ENCODE data around the gene ADGB.

Gene ADGB

DNA sequence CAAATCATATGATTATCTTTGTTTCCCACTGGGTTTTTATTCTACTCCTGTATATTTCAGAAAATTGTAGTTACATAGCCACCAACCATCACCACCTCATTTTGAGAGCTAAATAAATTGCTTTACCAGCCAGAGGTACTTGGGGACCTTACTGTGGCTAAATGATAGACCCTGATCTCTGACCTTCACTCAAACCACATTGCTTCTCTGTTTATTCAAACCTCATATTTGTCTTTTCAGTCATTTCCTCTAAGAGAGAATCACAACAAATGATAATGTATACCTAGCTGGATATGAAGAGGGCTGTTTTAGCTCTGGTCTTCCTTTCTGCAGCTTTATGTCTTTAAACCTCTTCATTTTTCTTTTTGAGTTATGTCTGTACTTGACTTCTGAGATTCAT, 142.8 kb downstream of the ADGB start:
- H3K36me3 ChIP-seq (ENCODE audit: control insufficient read depth, insufficient read depth, low read length), result no peaks in the 10 kb centered on the region
- H3K9me3 ChIP-seq (ENCODE audit: control insufficient read depth, insufficient read depth, low read depth, low read length), result no peaks in the 10 kb centered on the region
- H3K27me3 ChIP-seq (ENCODE audit: control insufficient read depth, insufficient read depth, low read length), result no peaks in the 10 kb centered on the region
- H3K9ac ChIP-seq (ENCODE audit: low read length), result no peak overlapping the region
- H3K4me3 ChIP-seq (ENCODE audit: low read depth, low read length), result no peak overlapping the region
- no peak overlapping the region for H3K27ac ChIP-seq (ENCODE audit: low read depth, low read length)
- H3K4me1 ChIP-seq (ENCODE audit: control insufficient read depth, insufficient read depth, low read length), result peaks cover 3% of the 10 kb centered on the region; the same call in 1 of the 2 replicates

DNA sequence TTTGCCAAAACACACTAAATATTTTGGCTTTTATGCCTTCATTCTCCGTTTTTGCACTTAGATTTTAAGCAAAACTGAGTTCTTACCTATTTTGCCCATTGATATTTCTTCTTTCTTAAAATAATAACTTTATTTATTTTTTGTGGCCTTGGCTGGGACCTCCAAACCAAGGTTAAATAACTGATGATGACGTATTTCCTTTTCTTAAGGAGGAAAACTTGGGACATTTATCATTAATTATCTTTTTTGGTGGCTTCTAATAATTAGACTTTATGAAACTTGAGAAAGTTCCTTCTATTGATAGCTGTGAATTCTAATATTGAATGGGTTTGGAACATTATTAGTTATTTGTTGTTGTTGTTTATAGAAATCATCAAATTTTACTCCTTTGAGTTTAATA, 154.5 kb downstream of the ADGB start:
- Histone ChIP-seq H3K4me3 (ENCODE audit: low read depth, low read length) (no peak overlapping the region), H3K9me3 (ENCODE audit: control insufficient read depth, insufficient read depth, low read depth, low read length) (peaks cover 5% of the 10 kb centered on the region; the same call in 1 of the 2 replicates), H3K9ac (ENCODE audit: low read length) (no peak overlapping the region), H3K27ac (ENCODE audit: low read depth, low read length) (no peak overlapping the region), H3K4me1 (ENCODE audit: control insufficient read depth, insufficient read depth, low read length) (no peaks in the 10 kb centered on the region), H3K27me3 (ENCODE audit: control insufficient read depth, insufficient read depth, low read length) (no peaks in the 10 kb centered on the region), H3K36me3 (ENCODE audit: control insufficient read depth, insufficient read depth, low read length) (no peaks in the 10 kb centered on the region)

DNA sequence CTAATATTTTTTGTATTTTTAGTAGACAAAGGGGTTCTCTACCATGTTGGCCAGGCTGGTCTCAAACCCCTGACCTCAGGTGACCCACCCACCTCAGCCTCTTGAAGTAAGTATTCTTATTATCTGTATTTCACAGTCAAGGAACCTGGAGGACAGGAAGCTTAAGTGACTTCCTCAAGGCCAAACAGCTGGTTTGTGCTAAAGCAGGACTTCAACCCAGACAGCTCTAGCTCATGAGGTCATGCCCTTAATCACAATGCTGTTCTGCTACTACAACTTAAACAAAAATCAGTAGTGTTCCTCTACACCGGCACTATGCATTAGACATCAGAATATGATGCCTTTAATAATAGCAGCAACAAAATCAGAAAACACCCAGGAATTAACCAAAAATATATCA, 168.9 kb downstream of the ADGB start:
- H3K27ac ChIP-seq (ENCODE audit: low read depth, low read length), result no peak overlapping the region
- no peak overlapping the region for H3K4me3 ChIP-seq (ENCODE audit: low read depth, low read length)
- H3K4me1 ChIP-seq (ENCODE audit: control insufficient read depth, insufficient read depth, low read length), result no peaks in the 10 kb centered on the region
- H3K9me3 ChIP-seq (ENCODE audit: control insufficient read depth, insufficient read depth, low read depth, low read length), result no peaks in the 10 kb centered on the region
- no peak overlapping the region for H3K9ac ChIP-seq (ENCODE audit: low read length)
- no peaks in the 10 kb centered on the region for H3K36me3 ChIP-seq (ENCODE audit: control insufficient read depth, insufficient read depth, low read length)
- no peaks in the 10 kb centered on the region for H3K27me3 ChIP-seq (ENCODE audit: control insufficient read depth, insufficient read depth, low read length)

DNA sequence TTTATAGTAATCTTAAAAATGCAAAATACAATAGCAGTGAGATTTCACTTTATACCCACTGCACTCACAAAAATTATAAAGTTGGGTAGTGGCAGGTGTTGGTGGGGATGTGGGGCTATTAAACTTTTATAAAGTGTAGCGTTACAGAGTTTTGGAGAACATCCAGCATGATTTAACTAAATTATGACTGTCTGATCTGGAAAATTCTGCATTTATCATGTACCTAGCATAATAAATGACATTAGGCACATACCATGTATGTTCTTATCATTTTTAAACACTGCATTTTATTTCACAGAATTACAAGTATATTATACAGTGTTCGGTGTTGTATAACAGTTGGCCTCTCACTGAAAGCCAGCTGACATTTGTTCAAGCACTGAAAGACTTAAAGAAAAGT, 169.9 kb downstream of the ADGB start:
- H3K9me3 ChIP-seq (ENCODE audit: control insufficient read depth, insufficient read depth, low read depth, low read length), result no peaks in the 10 kb centered on the region
- no peaks in the 10 kb centered on the region for H3K27me3 ChIP-seq (ENCODE audit: control insufficient read depth, insufficient read depth, low read length)
- H3K9ac ChIP-seq (ENCODE audit: low read length), result no peak overlapping the region
- no peaks in the 10 kb centered on the region for H3K36me3 ChIP-seq (ENCODE audit: control insufficient read depth, insufficient read depth, low read length)
- no peaks in the 10 kb centered on the region for H3K4me1 ChIP-seq (ENCODE audit: control insufficient read depth, insufficient read depth, low read length)
- H3K4me3 ChIP-seq (ENCODE audit: low read depth, low read length), result no peak overlapping the region
- no peak overlapping the region for H3K27ac ChIP-seq (ENCODE audit: low read depth, low read length)

DNA sequence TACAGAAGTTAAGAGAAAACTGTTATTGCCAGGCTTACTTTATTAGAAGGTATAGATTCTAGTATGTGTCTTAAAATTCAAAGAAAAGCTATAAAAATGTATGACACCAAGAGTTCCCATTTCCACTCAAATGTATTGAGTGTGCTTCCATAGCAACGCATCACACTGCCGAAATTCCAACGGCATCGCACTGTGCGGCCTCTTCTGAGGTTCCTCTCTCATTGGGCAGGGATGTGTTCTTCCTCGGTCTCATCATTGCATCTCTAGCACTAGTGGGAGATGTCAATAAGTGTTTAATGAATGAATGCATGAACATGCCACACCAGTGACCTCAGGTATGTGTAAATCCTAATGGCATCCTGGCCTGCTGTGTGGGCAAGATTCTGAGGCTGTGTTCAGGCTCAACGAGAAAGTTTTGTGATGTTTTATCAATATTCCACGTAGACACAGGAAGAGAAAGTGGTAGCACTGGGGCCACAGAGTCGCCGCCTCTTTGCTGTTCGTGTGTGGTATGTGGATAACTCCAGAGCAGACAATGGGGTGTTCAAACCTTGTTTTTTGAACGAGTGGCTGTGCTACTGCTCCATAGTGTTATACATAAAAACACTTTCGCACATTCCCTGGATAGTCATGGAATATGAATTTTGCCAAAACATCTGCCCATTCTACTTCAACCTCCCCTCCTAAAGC, 171.6 kb downstream of the ADGB start:
- Histone ChIP-seq H3K9ac (ENCODE audit: low read length) (no peak overlapping the region), H3K27me3 (ENCODE audit: control insufficient read depth, insufficient read depth, low read length) (no peaks in the 10 kb centered on the region), H3K9me3 (ENCODE audit: control insufficient read depth, insufficient read depth, low read depth, low read length) (no peaks in the 10 kb centered on the region), H3K4me1 (ENCODE audit: control insufficient read depth, insufficient read depth, low read length) (no peaks in the 10 kb centered on the region), H3K36me3 (ENCODE audit: control insufficient read depth, insufficient read depth, low read length) (no peaks in the 10 kb centered on the region), H3K27ac (ENCODE audit: low read depth, low read length) (no peak overlapping the region), H3K4me3 (ENCODE audit: low read depth, low read length) (no peak overlapping the region)

DNA sequence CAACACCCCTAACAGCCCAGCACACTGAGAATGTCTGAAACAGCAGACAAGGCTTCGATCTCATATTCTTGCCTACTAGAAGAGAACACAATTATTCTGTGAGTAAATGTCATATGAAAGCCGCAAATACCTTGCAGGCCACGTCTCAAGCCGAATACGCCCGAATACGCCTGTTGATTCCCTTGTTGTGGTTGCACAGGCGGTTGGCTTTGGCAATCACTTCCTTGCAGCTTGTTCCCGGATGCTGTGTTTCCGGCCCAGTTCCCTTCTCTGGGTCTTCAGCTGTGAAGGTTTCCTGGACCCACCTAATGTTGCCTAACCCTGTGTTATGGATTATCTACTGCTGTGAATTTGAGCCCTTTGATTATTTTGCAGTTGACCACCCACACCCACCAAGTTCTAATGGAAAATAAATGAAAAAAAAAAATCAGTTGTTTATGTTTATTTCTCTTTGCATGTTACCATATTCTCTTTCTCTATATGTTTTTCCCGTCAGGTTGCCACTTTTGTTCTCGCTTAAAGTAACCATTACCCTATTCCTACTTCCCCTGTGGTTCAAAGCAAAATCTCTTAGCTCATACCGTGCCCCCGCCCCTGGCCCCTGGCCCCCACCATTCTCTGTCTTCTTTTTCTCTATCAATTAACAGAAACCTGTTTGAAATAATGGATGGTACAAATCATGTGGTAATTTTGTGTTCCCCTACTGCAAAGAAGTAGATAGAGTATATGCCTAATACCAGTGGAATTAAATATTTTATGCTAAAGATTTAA, 172.4 kb downstream of the ADGB start:
- H3K4me1 ChIP-seq (ENCODE audit: control insufficient read depth, insufficient read depth, low read length), result no peaks in the 10 kb centered on the region
- no peaks in the 10 kb centered on the region for H3K27me3 ChIP-seq (ENCODE audit: control insufficient read depth, insufficient read depth, low read length)
- H3K9me3 ChIP-seq (ENCODE audit: control insufficient read depth, insufficient read depth, low read depth, low read length), result no peaks in the 10 kb centered on the region
- H3K4me3 ChIP-seq (ENCODE audit: low read depth, low read length), result no peak overlapping the region
- H3K9ac ChIP-seq (ENCODE audit: low read length), result no peak overlapping the region
- no peak overlapping the region for H3K27ac ChIP-seq (ENCODE audit: low read depth, low read length)
- H3K36me3 ChIP-seq (ENCODE audit: control insufficient read depth, insufficient read depth, low read length), result no peaks in the 10 kb centered on the region

DNA sequence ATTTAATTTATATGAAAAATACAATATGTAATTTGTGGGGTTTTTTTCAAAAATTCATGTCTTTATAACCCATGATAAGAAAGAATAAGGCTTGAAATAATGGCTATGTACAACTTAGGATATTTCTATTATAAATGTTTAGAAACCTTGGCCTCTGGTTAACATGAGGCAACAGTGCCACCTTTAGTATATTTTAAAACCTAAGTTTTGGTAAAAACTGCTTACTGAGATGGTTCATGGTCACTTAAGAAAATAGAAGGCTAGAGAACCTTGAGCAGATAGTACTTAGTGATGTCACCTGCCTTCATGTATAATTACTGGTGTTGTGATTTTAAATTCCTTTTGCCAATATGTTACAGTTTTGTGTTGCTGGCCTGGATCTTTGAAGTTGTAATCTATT, 176.4 kb downstream of the ADGB start:
- no peaks in the 10 kb centered on the region for H3K27me3 ChIP-seq (ENCODE audit: control insufficient read depth, insufficient read depth, low read length)
- H3K4me1 ChIP-seq (ENCODE audit: control insufficient read depth, insufficient read depth, low read length), result no peaks in the 10 kb centered on the region; the same call in 1 of the 2 replicates
- no peaks in the 10 kb centered on the region for H3K36me3 ChIP-seq (ENCODE audit: control insufficient read depth, insufficient read depth, low read length)
- H3K27ac ChIP-seq (ENCODE audit: low read depth, low read length), result no peak overlapping the region
- H3K9me3 ChIP-seq (ENCODE audit: control insufficient read depth, insufficient read depth, low read depth, low read length), result no peaks in the 10 kb centered on the region
- H3K4me3 ChIP-seq (ENCODE audit: low read depth, low read length), result no peak overlapping the region
- no peak overlapping the region for H3K9ac ChIP-seq (ENCODE audit: low read length)

DNA sequence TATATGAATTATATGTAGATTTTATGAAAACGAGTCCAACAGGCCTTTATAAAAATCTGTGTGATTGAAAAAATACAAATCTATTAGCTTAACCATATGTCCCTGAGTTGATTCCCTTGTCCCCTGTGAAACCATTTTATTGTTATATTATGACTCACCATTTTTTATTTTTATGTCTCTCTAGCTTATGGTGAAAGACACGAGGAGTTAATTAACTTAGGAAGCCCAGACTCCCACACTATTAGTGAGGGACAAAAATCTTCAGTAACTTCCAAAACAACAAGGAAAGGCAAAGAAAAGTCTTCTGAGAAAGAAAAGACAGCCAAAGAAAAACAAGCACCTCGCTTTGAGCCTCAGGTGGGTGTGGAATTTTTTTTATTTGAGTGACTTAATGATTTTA, 183.1 kb downstream of the ADGB start:
- no peak overlapping the region for H3K27ac ChIP-seq (ENCODE audit: low read depth, low read length)
- no peak overlapping the region for H3K4me3 ChIP-seq (ENCODE audit: low read depth, low read length)
- H3K36me3 ChIP-seq (ENCODE audit: control insufficient read depth, insufficient read depth, low read length), result no peaks in the 10 kb centered on the region
- H3K4me1 ChIP-seq (ENCODE audit: control insufficient read depth, insufficient read depth, low read length), result peaks cover 10% of the 10 kb centered on the region
- H3K27me3 ChIP-seq (ENCODE audit: control insufficient read depth, insufficient read depth, low read length), result no peaks in the 10 kb centered on the region
- no peaks in the 10 kb centered on the region for H3K9me3 ChIP-seq (ENCODE audit: control insufficient read depth, insufficient read depth, low read depth, low read length)
- no peak overlapping the region for H3K9ac ChIP-seq (ENCODE audit: low read length)

DNA sequence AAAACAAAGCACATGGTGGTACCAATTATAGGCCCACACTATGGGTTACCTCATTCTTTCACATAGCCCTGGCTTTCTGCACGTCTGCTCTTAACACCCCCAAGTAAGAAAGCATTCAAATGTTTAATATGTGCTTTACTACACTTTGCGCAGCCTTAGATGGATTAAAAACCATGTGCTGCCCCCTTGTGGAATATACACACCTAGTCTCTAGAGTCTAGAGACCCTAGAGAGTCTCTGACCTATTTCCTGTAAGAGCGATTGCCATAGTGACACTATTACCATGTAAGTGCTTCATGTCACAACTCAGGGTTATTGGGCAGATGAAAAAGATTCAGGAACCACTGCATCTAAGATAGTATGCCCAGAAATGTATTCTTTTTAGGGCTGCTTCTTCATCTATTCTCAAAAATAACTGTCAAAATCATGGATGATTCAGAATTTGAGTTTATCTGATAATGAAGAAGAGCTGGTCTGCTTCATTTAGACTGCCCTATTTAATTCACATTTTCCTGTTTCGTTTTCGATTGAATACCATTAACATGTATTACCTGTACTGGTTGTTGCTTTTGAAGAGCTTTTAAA, 186.3 kb downstream of the ADGB start:
- no peak overlapping the region for H3K27ac ChIP-seq (ENCODE audit: low read depth, low read length)

DNA sequence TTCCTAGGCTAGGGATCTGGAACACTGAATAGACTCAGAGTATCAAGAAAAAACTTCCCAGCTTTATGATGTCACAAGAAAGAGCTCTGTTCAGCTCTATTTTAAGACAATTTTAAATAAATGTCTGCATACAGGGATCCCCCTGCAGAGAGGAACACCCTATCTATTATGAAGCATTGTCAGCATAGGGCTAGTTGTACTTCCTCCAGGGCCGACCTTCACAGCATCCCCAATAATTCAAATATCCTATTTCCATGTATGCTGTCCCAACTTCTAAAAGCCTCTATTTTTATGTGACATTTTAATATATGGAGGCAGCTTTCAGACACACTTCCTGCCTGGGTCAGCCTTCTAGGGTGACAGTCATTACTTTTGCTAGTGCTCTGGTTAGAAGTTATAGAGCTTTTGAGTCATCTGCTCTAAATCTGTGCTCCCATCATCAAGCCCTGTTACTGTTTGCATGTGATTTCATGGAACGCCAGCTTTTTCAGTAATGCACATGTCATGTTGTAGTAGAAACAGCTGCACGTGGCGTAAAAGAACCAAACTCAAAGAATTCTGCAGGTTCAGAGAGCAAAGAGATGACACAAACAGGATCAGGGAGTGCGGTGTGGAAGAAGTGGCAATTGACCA, 189.2 kb downstream of the ADGB start:
- peaks cover 12% of the 10 kb centered on the region for H3K9me3 ChIP-seq (ENCODE audit: control insufficient read depth, insufficient read depth, low read depth, low read length)
- H3K36me3 ChIP-seq (ENCODE audit: control insufficient read depth, insufficient read depth, low read length), result no peaks in the 10 kb centered on the region
- H3K4me1 ChIP-seq (ENCODE audit: control insufficient read depth, insufficient read depth, low read length), result peaks cover 10% of the 10 kb centered on the region
- H3K27me3 ChIP-seq (ENCODE audit: control insufficient read depth, insufficient read depth, low read length), result no peaks in the 10 kb centered on the region
- H3K9ac ChIP-seq (ENCODE audit: low read length), result no peak overlapping the region
- no peak overlapping the region for H3K27ac ChIP-seq (ENCODE audit: low read depth, low read length)
- no peak overlapping the region for H3K4me3 ChIP-seq (ENCODE audit: low read depth, low read length)

More for the DNA sequence above, 186.3 kb downstream of the ADGB start:
- no peaks in the 10 kb centered on the region for H3K27me3 ChIP-seq (ENCODE audit: control insufficient read depth, insufficient read depth, low read length)
- H3K9me3 ChIP-seq (ENCODE audit: control insufficient read depth, insufficient read depth, low read depth, low read length), result no peaks in the 10 kb centered on the region
- no peak overlapping the region for H3K4me3 ChIP-seq (ENCODE audit: low read depth, low read length)
- no peaks in the 10 kb centered on the region for H3K36me3 ChIP-seq (ENCODE audit: control insufficient read depth, insufficient read depth, low read length)
- H3K4me1 ChIP-seq (ENCODE audit: control insufficient read depth, insufficient read depth, low read length), result peaks cover 10% of the 10 kb centered on the region
- no peak overlapping the region for H3K9ac ChIP-seq (ENCODE audit: low read length)

Measured in HUES6 (cell line).